K562 (cell line): ENCODE data around the gene TFPT. TPM values are rescaled to one million over a fixed set of nuclear protein-coding genes. Genes with fewer than 3 reads are reported as not detected.

Experiments
- ATAC-seq: fragments of 200-7000 bp; cut with Tn5 transposase; 3 replicates; pipeline ENCODE4 v1.9.1; 2020; ENCODE audit warnings: moderate library complexity
- BruUV-seq: library from RNA; stranded (reverse); fragments of 400-500 nt; replicated peaks from 2 replicates; lab custom pipeline; 2021; lab: Mats Ljungman, UMichigan
- CTCF ChIA-PET: fragments of 300-600 bp; formaldehyde crosslinking; extraction: SDS; loops from one replicate; lab custom pipeline; 2021; ENCODE audit warnings: low intra/inter-chr PET ratio; lab: Yijun Ruan, JAX
- POLR2A ChIA-PET: fragments of 300-600, 350-650 bp; sonication (Branson Sonifier 250); formaldehyde crosslinking; extraction: SDS; loops from one replicate; lab custom pipeline; 2021; ENCODE audit warnings: antibody characterized with exemption, inconsistent platforms; lab: Yijun Ruan, JAX
- DNase-seq, 4 experiments: peaks; one replicate each; pipeline versions ENCODE4 v3.0.0 to v3.0.0-alpha.2; 2011 to 2018; ENCODE audit warnings: low spot score in 3 of 4, mixed read lengths in 3 of 4; ENCODE audit errors: extremely low read depth in 1 of 4
- FAIRE-seq: peaks from 2 replicates; lab custom pipeline; 2011; peaks lifted over from hg19 to GRCh38; lab: Jason Lieb, UNC
- H2AFZ ChIP-seq: 2 replicates; pipeline ENCODE4 v1.6.0; 2011; ENCODE audit warnings: low read depth, low read length, control low read depth, inconsistent platforms
- H3K27ac ChIP-seq: fragments of 200-600 bp; 3 replicates; pipeline ENCODE4 v1.8.0; 2011; ENCODE audit warnings: low read depth, mild to moderate bottlenecking, control low read depth, inconsistent platforms, low read length, moderate library complexity, mixed read lengths; ENCODE audit errors: extremely low read depth
- H3K27me3 ChIP-seq, 2 experiments: fragments of 300-600 bp in 1 of 2; 2 replicates in 1 of 2; 3 replicates in 1 of 2; pipeline versions ENCODE4 v1.6.0 to v1.8.0; 2011; ENCODE audit warnings: inconsistent platforms in 2 of 2, low read length in 2 of 2, mild to moderate bottlenecking in 1 of 2, mixed read lengths in 1 of 2, moderate library complexity in 1 of 2; ENCODE audit not compliant: control insufficient read depth in 2 of 2, insufficient read depth in 2 of 2
- H3K36me3 ChIP-seq: fragments of 300-600 bp; 3 replicates; pipeline ENCODE4 v1.8.0; 2011; ENCODE audit warnings: mild to moderate bottlenecking, low read length, inconsistent platforms; ENCODE audit not compliant: control insufficient read depth, insufficient read depth
- H3K4me1 ChIP-seq, 2 experiments: fragments of 200-600 bp in 1 of 2; replicated peaks in 1 of 2; 2 replicates in 1 of 2; 3 replicates in 1 of 2; pipeline versions ENCODE4 v1.5.1 to v1.8.0; 2011; ENCODE audit warnings: inconsistent platforms in 2 of 2, low read length in 2 of 2, mild to moderate bottlenecking in 1 of 2, mixed read lengths in 1 of 2, moderate library complexity in 1 of 2; ENCODE audit not compliant: control insufficient read depth in 2 of 2, insufficient read depth in 2 of 2
- H3K4me2 ChIP-seq: 2 replicates; pipeline ENCODE4 v1.6.1; 2011; ENCODE audit warnings: low read length, control low read depth, inconsistent platforms, mixed read lengths; ENCODE audit not compliant: insufficient read depth
- H3K4me3 ChIP-seq: fragments of 200-600 bp; sonication (generic), shearing (Covaris generic); 2 replicates; pipeline ENCODE4 v1.5.1; 2016; ENCODE audit warnings: control low read depth, inconsistent platforms
- H3K79me2 ChIP-seq: fragments of 200-600 bp; 3 replicates; pipeline ENCODE4 v1.8.0; 2011; ENCODE audit warnings: low read length, inconsistent platforms; ENCODE audit not compliant: control insufficient read depth, insufficient read depth
- H3K9ac ChIP-seq, 2 experiments: 2 replicates each; pipeline versions ENCODE4 v1.6.0 to v1.6.1; 2011; ENCODE audit warnings: low read depth in 2 of 2, low read length in 2 of 2, control low read depth in 1 of 2, inconsistent platforms in 1 of 2, mild to moderate bottlenecking in 1 of 2, mixed read lengths in 1 of 2; ENCODE audit not compliant: insufficient read depth in 1 of 2
- H3K9me1 ChIP-seq: one replicate; pipeline ENCODE4 v1.6.0; 2011; ENCODE audit warnings: inconsistent platforms, mild to moderate bottlenecking, low read length, moderate library complexity; ENCODE audit not compliant: control insufficient read depth, insufficient read depth
- H3K9me3 ChIP-seq: replicated peaks from 2 replicates; pipeline ENCODE4 v1.5.1; 2011; ENCODE audit warnings: low read depth, low read length, inconsistent platforms; ENCODE audit not compliant: control insufficient read depth, insufficient read depth
- H4K20me1 ChIP-seq: replicated peaks from 2 replicates; pipeline ENCODE4 v1.6.1; 2011; ENCODE audit warnings: low read length, inconsistent platforms, mixed read lengths; ENCODE audit not compliant: control insufficient read depth, insufficient read depth
- EP300 ChIP-seq: IDR thresholded peaks from 2 replicates; pipeline ENCODE4 v1.6.1; 2012; ENCODE audit warnings: low read length, improper control_type of control experiment
- HDAC1 ChIP-seq, 2 experiments: fragments of 450-650 bp; IDR thresholded peaks; 2 replicates each; pipeline ENCODE4 v1.6.1; 2016 to 2017; ENCODE audit warnings: inconsistent platforms in 1 of 2, mild to moderate bottlenecking in 1 of 2, moderate library complexity in 1 of 2
- NFYB ChIP-seq: IDR thresholded peaks from 2 replicates; pipeline ENCODE4 v1.6.1; 2011; ENCODE audit warnings: mild to moderate bottlenecking, moderate library complexity; ENCODE audit not compliant: insufficient read length; ENCODE audit errors: extremely low read depth
- RBM25 ChIP-seq: fragments of 200-400 bp; formaldehyde crosslinking; IDR thresholded peaks from 2 replicates; pipeline ENCODE4 v1.6.1; 2018; ENCODE audit warnings: low read length, low read depth, moderate library complexity; ENCODE audit not compliant: severe bottlenecking
- SREBF1 ChIP-seq: fragments of 150-350 bp; IDR thresholded peaks from 2 replicates; pipeline ENCODE4 v1.6.1; 2014; ENCODE audit warnings: antibody characterized with exemption, low read depth, low read length, borderline replicate concordance
- ZNF217 ChIP-seq: sonication (generic); formaldehyde crosslinking; IDR thresholded peaks from 2 replicates; pipeline ENCODE4 v1.8.0; 2022; ENCODE audit warnings: mild to moderate bottlenecking, missing genetic modification reagents
- ZNF263 ChIP-seq: sonication (generic); formaldehyde crosslinking; IDR thresholded peaks from 2 replicates; pipeline ENCODE4 v1.8.0; 2022; ENCODE audit warnings: mild to moderate bottlenecking, missing genetic modification reagents, borderline replicate concordance
- WGBS: fragments of 100-300 bp; shearing (Covaris generic); methylation state at CpG from one replicate; pipeline ENCODE4 v1.1.6; 2016; ENCODE audit warnings: low coverage, mixed read lengths; ENCODE audit not compliant: insufficient coverage; ENCODE audit errors: missing lambda C conversion rate; 5-methylcytosine and 5-hydroxymethylcytosine counted together
- in situ Hi-C: fragments of 300-500 bp; cut with MboI; formaldehyde crosslinking; loops from 4 replicates; pipeline ENCODE4 v1.15.0; 2018; ENCODE audit warnings: inconsistent platforms, mixed read lengths
- intact Hi-C: fragments of 100-400 bp; cut with micrococcal nuclease; formaldehyde crosslinking; loops from 2 replicates; pipeline ENCODE4 v1.14.2; 2022
- polyA plus RNA-seq, 8 experiments: library from polyadenylated mRNA; depleted of rRNA in 4 of 8; stranded (reverse) in 5 of 8; unstranded in 3 of 8; fragments of >200 nt; fragmentation: Nextera tagmentation in 2 of 8; fragmentation: Illumina TruSeq in 1 of 8; extraction: Ambion mirVana in 2 of 8; extraction: Trizol in 1 of 8; gene quantifications; 2 replicates each; pipeline versions ENCODE4 v1.2.1 to v1.2.3, GENCODE V29; 2011 to 2014; ENCODE audit warnings: inconsistent platforms in 1 of 8, missing spikeins in 1 of 8
- total RNA-seq, 7 experiments: library from RNA; depleted of rRNA in 6 of 7; stranded (reverse); fragments of >200 nt in 6 of 7; fragmentation: Illumina TruSeq in 2 of 7; extraction: Trizol in 2 of 7; gene quantifications; 2 replicates each; pipeline versions ENCODE4 v1.2.1 to v1.2.3, GENCODE V29; 2011 to 2021; ENCODE audit warnings: low replicate concordance in 1 of 7

TFPT gene
- total and polyA plus RNA-seq, 9 of the 15 experiments (the other 6 are each of a cell fraction or from before 2014, with no cell fraction given): 0.72 to 16.4 (median 9.2) TPM

DNA sequence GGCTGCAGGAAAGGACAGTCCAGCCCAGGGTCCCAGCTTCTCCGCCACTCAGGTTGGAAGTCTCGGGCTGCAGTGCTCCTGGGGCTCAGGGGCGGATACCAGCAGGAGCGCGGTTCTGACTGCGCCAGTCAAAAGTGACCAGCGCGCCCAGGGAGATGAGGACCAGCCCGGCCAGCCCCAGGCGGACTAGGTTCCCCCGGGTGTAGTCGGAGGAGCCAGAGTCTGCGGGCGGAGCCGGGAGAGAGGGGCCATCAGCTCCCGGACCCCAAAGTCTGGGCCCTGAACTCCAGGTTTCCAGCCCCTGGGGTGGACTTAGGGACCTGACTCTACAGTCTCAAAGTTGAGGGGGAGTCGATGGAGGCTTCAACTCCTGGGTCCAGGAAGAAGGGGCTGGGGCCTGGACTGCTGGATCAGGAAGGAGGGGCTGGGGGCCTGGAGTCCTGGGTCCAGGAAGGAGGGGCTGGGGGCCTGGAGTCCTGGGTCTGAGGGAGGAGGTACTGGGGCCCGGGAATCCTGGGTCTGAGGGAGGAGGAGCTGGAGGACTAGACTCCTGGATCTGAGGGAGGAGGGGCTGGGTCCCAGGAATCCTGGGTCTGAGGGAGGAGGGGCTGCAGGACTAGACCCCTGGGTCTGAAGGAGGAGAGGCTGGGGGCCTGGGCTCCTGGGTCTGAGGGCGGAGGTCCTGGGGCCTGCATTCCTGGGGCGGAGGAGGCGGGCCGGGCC, 20.2 kb downstream of the TFPT start:
- Histone ChIP-seq H3K9ac (peak overlapping the region; percentile 34 to 84; a peak in 3 of 4 replicates), H3K27me3 (peaks cover 0 to 9% of the 10 kb centered on the region in 2 experiments; a peak in 3 of 5 replicates), H3K4me3 (peak overlapping the region; percentile 16), H3K36me3 (no peaks in the 10 kb centered on the region), H3K4me1 (peaks cover 0 to 21% of the 10 kb centered on the region in 2 experiments; a peak in 3 of 5 replicates), H3K79me2 (no peaks in the 10 kb centered on the region), H3K4me2 (peak overlapping the region; percentile 58; the same call in 1 of the 2 replicates), H2AFZ (peak overlapping the region; percentile 68), H4K20me1 (no peaks in the 10 kb centered on the region), H3K9me3 (peaks cover 3% of the 10 kb centered on the region; the same call in 1 of the 2 replicates), H3K27ac (no peak overlapping the region), H3K9me1 (no peaks in the 10 kb centered on the region)
- intact Hi-C loops: no loop called here
- ATAC-seq (no peak), FAIRE-seq (no peak), DNase-seq (peak in 1 of 4 experiments; percentile 3)
- ChIA-PET POLR2A (no interaction called here), CTCF (no interaction called here)
- in situ Hi-C loops: no loop called here
- BruUV-seq: no TSS peak
- TF ChIP-seq ZNF217 (CRISPR knock-in tag) (0 out of 2 replicates have a peak, but pooled peaks have one; percentile 55), ZNF263 (CRISPR knock-in tag) (0 out of 2 replicates have a peak, but pooled peaks have one; percentile 48), EP300 (no peak)
- 29% methylated on average over 8 of the region's 22 CpGs for WGBS

DNA sequence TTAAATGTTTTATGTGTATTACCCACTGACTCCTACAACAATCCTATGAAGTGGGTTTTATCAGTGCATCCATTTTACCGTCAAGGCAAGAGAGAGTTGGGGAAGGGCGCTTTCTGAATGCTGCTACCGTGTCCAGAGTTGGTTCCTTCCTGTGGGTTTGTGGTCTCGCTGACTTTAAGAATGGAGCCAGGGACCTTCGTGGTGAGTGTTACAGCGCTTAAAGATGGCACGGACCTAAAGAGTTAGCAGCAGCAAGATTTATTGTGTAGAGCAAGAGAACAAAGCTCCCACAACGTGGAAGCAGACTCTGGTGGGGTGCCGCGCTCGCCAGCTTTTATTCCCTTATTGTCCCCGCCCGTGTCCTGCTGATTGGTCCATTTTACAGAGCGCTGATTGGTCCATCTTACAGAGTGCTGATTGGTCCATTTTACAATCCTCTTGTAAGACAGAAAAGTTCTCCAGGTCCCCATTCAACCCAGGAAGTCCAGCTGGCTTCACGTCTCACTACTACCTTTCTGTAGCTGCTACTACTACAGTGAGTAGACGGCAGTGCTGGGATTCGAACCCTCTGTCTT, 20.9 kb downstream of the TFPT start:
- ChIA-PET CTCF (no interaction called here), POLR2A (no interaction called here)
- no peak overlapping the region for H3K4me3 ChIP-seq
- H3K27me3 ChIP-seq: peaks cover 0 to 11% of the 10 kb centered on the region in 2 experiments; a peak in 3 of 5 replicates
- no peak overlapping the region for H3K4me2 ChIP-seq
- FAIRE-seq (no peak), ATAC-seq (no peak), DNase-seq (no peak)
- intact Hi-C loops: no loop called here
- no TSS peak for BruUV-seq
- H3K4me1 ChIP-seq: peaks cover 0 to 21% of the 10 kb centered on the region in 2 experiments; a peak in 3 of 5 replicates
- no peaks in the 10 kb centered on the region for H3K36me3 ChIP-seq
- no peaks in the 10 kb centered on the region for H3K79me2 ChIP-seq
- H3K27ac ChIP-seq: no peak overlapping the region
- WGBS: 46% methylated on average over 15 of the region's 17 CpGs
- TF ChIP-seq RBM25: peak; percentile 19
- peak; percentile 90 for TF ChIP-seq NFYB
- no peak for TF ChIP-seq SREBF1
- TF ChIP-seq HDAC1 (IDR thresholded peaks at IDR 0.05): no peak
- no peak overlapping the region for H2AFZ ChIP-seq
- H3K9me3 ChIP-seq: peaks cover 3% of the 10 kb centered on the region; the same call in 1 of the 2 replicates
- no peaks in the 10 kb centered on the region for H4K20me1 ChIP-seq
- H3K9me1 ChIP-seq: no peaks in the 10 kb centered on the region
- in situ Hi-C loops: no loop called here
- H3K9ac ChIP-seq: no peak overlapping the region
